Measurements from ENCODE around the gene GMIP. TPM values are rescaled to one million over a fixed set of nuclear protein-coding genes. Genes with fewer than 3 reads are reported as not detected.

GMIP gene
- total RNA-seq, 2 experiments from 2014 or later: 89.6 to 97.0 TPM

DNA sequence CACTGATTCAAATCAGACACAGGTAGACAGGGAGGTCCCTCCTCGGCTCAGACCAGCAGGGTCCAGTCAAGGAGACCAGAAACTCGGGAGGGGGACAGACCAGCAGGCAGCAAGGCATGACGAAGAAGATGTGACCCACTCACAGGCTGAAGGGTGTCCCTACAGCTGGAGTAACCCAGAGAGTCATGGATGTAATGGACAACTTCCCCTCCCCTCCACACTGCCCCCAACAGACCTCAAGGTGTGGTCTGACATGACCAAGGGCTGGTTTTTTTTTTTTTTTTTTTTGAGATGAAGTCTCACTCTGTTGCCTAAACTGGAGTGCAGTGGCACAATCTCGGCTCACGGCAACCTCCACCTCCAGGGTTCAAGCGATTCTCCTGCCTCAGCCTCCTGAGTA lies 59.1 kb downstream of the GMIP start:
- Histone ChIP-seq H3K36me3 (ENCODE audit: insufficient read depth, low read length) (peaks cover 17% of the 10 kb centered on the region), H3K27ac (ENCODE audit: low read depth in 1 of 2, low read length in 2 of 2) (no peak overlapping the region), H3K27me3 (ENCODE audit: control insufficient read depth in 1 of 2, insufficient read depth in 2 of 2, low read length in 2 of 2) (no peaks in the 10 kb centered on the region), H3K9me3 (ENCODE audit: control insufficient read depth in 1 of 2, insufficient read depth in 1 of 2, low read length in 2 of 2) (no peaks in the 10 kb centered on the region), H3K4me3 (ENCODE audit: low read length) (no peak overlapping the region), H3K4me1 (ENCODE audit: insufficient read depth, low read length) (peaks cover 34% of the 10 kb centered on the region)
- CTCF ChIA-PET: no interaction called here
- Mint-ChIP-seq H3K4me3 (no peak overlapping the region), H3K9me3 (no peaks in the 10 kb centered on the region), H3K27ac (no peak overlapping the region), H3K27me3 (no peaks in the 10 kb centered on the region), H3K36me3 (ENCODE audit: low read depth) (peaks cover 21% of the 10 kb centered on the region), H3K4me1 (ENCODE audit: low read depth) (peaks cover 19% of the 10 kb centered on the region)
- ATAC-seq (ENCODE audit: poor library complexity) (no peak), DNase-seq (no peak)
- POLR2A ChIA-PET: interaction anchor here (0.7 kb wide), 1 partner anchor 18 kb away, joined by 3 read pairs; no protein-coding TSS in a partner anchor
- intact Hi-C loops (cut with DNase I, micrococcal nuclease): no loop called here
- TF ChIP-seq, protein P1, sequence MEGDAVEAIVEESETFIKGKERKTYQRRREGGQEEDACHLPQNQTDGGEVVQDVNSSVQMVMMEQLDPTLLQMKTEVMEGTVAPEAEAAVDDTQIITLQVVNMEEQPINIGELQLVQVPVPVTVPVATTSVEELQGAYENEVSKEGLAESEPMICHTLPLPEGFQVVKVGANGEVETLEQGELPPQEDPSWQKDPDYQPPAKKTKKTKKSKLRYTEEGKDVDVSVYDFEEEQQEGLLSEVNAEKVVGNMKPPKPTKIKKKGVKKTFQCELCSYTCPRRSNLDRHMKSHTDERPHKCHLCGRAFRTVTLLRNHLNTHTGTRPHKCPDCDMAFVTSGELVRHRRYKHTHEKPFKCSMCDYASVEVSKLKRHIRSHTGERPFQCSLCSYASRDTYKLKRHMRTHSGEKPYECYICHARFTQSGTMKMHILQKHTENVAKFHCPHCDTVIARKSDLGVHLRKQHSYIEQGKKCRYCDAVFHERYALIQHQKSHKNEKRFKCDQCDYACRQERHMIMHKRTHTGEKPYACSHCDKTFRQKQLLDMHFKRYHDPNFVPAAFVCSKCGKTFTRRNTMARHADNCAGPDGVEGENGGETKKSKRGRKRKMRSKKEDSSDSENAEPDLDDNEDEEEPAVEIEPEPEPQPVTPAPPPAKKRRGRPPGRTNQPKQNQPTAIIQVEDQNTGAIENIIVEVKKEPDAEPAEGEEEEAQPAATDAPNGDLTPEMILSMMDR (IDR thresholded peaks at IDR 0.05): no peak

DNA sequence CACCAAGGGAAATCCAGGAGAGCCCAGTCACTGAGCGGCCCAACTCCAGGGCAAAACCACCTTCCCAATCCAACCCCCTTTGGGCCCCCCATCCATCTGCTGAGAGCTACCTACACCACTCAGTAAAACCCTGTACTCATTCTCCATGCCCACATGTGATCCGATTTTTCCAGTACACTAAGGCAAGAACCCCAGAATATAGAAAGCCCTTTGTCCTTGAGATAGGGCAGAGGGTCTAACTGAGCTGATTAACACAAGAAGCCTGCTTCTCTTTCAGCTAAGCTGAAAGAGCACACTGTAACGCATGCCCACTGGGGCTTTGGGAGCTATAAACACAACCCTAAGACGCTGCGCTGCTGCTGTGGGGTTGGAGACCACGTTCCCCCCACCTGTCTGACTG lies 61.0 kb downstream of the GMIP start:
- Mint-ChIP-seq H3K4me3 (no peak overlapping the region), H3K36me3 (ENCODE audit: low read depth) (peaks cover 17% of the 10 kb centered on the region), H3K9me3 (no peaks in the 10 kb centered on the region), H3K27ac (peak overlapping the region; percentile 61), H3K27me3 (no peaks in the 10 kb centered on the region), H3K4me1 (ENCODE audit: low read depth) (peaks cover 6% of the 10 kb centered on the region)
- no peak overlapping the region for H3K27ac ChIP-seq (ENCODE audit: low read depth in 1 of 2, low read length in 2 of 2)
- TF ChIP-seq, protein P1 (IDR thresholded peaks at IDR 0.05): no peak
- H3K36me3 ChIP-seq (ENCODE audit: insufficient read depth, low read length): peaks cover 18% of the 10 kb centered on the region
- intact Hi-C loops (cut with DNase I, micrococcal nuclease): no loop called here
- peaks cover 22% of the 10 kb centered on the region for H3K4me1 ChIP-seq (ENCODE audit: insufficient read depth, low read length)
- no peak overlapping the region for H3K4me3 ChIP-seq (ENCODE audit: low read length)
- ChIA-PET POLR2A (interaction anchor here (1.0 kb wide), 1 partner anchor 16 kb away, joined by 3 read pairs; no protein-coding TSS in a partner anchor), CTCF (no interaction called here)
- no peak for ATAC-seq (ENCODE audit: poor library complexity)
- DNase-seq: no peak
- H3K9me3 ChIP-seq (ENCODE audit: control insufficient read depth in 1 of 2, insufficient read depth in 1 of 2, low read length in 2 of 2): no peaks in the 10 kb centered on the region
- no peaks in the 10 kb centered on the region for H3K27me3 ChIP-seq (ENCODE audit: control insufficient read depth in 1 of 2, insufficient read depth in 2 of 2, low read length in 2 of 2)

DNA sequence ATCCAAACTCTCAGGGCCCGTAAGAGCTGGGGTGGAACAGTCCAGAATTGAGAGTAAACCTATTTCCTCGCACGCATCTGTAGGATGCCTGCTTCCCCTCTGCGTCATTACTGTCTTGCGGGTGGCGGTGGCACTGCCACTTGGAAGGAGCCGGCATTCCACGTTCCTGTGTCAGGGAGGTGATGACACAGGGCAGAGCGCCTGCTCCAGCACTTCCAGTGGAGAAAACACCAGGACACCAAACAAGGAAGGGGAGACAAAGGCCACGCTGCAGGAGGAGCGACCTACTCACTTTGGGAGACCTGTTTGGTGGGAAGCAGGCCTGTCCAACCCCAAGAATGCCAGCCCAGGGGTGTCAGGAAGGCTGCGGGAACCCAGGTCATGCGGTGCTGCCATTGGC lies 62.1 kb downstream of the GMIP start:
- ATAC-seq (ENCODE audit: poor library complexity): peak; percentile 10
- H3K36me3 ChIP-seq (ENCODE audit: insufficient read depth, low read length): peaks cover 18% of the 10 kb centered on the region
- Mint-ChIP-seq H3K4me3 (no peak overlapping the region), H3K9me3 (no peaks in the 10 kb centered on the region), H3K36me3 (ENCODE audit: low read depth) (peaks cover 17% of the 10 kb centered on the region), H3K27me3 (no peaks in the 10 kb centered on the region), H3K27ac (no peak overlapping the region), H3K4me1 (ENCODE audit: low read depth) (peaks cover 6% of the 10 kb centered on the region)
- DNase-seq: no peak
- POLR2A ChIA-PET: no interaction called here
- no peaks in the 10 kb centered on the region for H3K27me3 ChIP-seq (ENCODE audit: control insufficient read depth in 1 of 2, insufficient read depth in 2 of 2, low read length in 2 of 2)
- intact Hi-C loops (cut with DNase I, micrococcal nuclease): no loop called here
- H3K9me3 ChIP-seq (ENCODE audit: control insufficient read depth in 1 of 2, insufficient read depth in 1 of 2, low read length in 2 of 2): no peaks in the 10 kb centered on the region
- H3K4me3 ChIP-seq (ENCODE audit: low read length): no peak overlapping the region
- TF ChIP-seq, protein P1 (IDR thresholded peaks at IDR 0.05): no peak
- no peak overlapping the region for H3K27ac ChIP-seq (ENCODE audit: low read depth in 1 of 2, low read length in 2 of 2)
- CTCF ChIA-PET: no interaction called here
- H3K4me1 ChIP-seq (ENCODE audit: insufficient read depth, low read length): peaks cover 22% of the 10 kb centered on the region
